ENCODE data around the gene LDLRAP1. TPM values are rescaled to one million over a fixed set of nuclear protein-coding genes. Genes with fewer than 3 reads are reported as not detected.

Gene LDLRAP1
- total and polyA plus RNA-seq, 2 donors (not counting 1 experiment from before 2014, with no cell fraction given): 7.3 to 21.0 TPM

DNA sequence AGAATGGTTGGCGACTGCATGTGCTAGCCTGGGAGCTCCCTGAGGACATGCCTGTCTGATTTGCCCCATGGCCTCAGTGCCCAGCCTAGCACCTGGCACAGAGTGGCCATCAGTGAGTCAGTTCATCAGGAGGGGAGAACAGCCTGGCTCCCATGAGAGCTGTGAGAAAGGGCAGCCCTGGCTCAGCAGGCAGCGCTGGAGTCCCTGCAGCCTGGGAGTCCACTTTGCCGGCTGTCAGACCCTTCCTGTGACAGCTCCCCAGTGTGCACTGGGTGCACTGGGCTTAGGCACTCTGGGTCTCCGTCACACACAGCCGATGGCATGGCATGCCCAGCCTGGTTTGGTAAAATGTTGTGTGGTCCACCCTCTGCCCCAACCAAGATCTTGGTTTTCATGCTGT is 28.7 kb downstream of the LDLRAP1 start:
- Histone ChIP-seq H3K4me1 (ENCODE audit: control insufficient read depth, extremely low read depth, insufficient read depth, low read length) (peaks cover 20% of the 10 kb centered on the region), H2AFZ (ENCODE audit: low read length) (no peak overlapping the region), H3K27me3 (ENCODE audit: control insufficient read depth, insufficient read depth, low read length) (no peaks in the 10 kb centered on the region), H3K9ac (ENCODE audit: insufficient read depth, low read length) (no peak overlapping the region), H3K9me3 (ENCODE audit: control insufficient read depth, insufficient read depth, low read depth, low read length) (no peaks in the 10 kb centered on the region), H3K4me2 (ENCODE audit: extremely low read depth, insufficient read depth, low read length) (no peak overlapping the region), H4K20me1 (ENCODE audit: control insufficient read depth, extremely low read depth, insufficient read depth, low read length) (no peaks in the 10 kb centered on the region), H3K4me3 (replicated peaks in 1 of 4; ENCODE audit: control extremely low read depth in 1 of 4, insufficient read depth in 1 of 4, low read depth in 3 of 4, low read length in 4 of 4) (no peak overlapping the region), H3K79me2 (ENCODE audit: control insufficient read depth, insufficient read depth, low read length) (no peaks in the 10 kb centered on the region), H3K27ac (ENCODE audit: insufficient read depth, low read length) (no peak overlapping the region), H3K36me3 (ENCODE audit: control insufficient read depth, insufficient read depth, low read length) (no peaks in the 10 kb centered on the region)
- no peak for DNase-seq (ENCODE audit: low read depth in 2 of 2)
- TF ChIP-seq, protein P1, sequence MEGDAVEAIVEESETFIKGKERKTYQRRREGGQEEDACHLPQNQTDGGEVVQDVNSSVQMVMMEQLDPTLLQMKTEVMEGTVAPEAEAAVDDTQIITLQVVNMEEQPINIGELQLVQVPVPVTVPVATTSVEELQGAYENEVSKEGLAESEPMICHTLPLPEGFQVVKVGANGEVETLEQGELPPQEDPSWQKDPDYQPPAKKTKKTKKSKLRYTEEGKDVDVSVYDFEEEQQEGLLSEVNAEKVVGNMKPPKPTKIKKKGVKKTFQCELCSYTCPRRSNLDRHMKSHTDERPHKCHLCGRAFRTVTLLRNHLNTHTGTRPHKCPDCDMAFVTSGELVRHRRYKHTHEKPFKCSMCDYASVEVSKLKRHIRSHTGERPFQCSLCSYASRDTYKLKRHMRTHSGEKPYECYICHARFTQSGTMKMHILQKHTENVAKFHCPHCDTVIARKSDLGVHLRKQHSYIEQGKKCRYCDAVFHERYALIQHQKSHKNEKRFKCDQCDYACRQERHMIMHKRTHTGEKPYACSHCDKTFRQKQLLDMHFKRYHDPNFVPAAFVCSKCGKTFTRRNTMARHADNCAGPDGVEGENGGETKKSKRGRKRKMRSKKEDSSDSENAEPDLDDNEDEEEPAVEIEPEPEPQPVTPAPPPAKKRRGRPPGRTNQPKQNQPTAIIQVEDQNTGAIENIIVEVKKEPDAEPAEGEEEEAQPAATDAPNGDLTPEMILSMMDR (conservative IDR thresholded peaks at IDR 0.05 in 1 of 2, IDR thresholded peaks at IDR 0.05 in 1 of 2; ENCODE audit: low read depth in 1 of 2, low read length in 2 of 2): no peak
- no peak for TF ChIP-seq EZH2 (IDR thresholded peaks at IDR 0.05; ENCODE audit: low read length, missing control alignments)

DNA sequence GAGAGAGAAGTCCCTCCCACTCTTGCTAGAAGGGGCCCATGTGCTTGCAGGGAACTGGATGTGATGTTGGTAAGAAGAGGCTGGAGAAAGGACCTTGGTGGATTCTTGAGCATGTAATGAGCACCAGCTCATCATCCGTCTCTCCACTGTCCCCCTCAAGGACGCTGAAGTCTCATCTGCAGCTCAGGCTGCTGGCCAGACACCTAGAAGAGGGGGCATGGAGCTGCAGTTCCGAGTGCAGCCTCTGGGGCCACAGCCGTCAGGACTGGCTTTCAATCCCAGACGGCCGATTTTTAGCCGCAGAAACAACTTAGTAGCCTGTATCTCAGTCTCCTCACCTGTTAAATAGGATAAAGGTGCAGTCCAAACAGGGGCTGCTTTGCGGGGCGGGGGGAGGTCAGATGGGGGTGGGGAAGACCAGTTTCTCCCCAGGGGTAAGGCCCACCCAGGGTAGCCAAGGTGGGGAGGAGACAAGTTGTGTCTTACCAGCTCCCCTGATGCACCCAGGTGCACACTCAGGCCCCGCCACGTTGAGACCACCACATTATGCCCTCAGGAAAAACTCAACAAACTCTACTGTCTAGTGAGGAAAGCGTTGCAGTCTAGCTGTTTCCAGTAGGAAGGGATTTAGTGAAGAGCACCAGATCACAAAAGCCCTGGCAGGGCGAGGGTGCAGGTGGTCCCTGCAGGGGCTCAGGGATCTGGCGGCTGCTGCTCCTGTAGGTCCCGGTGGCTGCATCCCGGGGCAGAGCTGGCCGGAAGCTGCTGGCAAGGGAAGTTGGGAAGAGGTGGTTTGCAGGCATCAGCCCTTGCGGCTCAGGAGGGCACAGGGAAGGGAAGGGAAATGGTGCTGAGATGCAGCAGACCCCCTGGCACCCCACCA is 29.5 kb downstream of the LDLRAP1 start:
- Histone ChIP-seq H3K27me3 (ENCODE audit: control insufficient read depth, insufficient read depth, low read length) (no peaks in the 10 kb centered on the region), H3K79me2 (ENCODE audit: control insufficient read depth, insufficient read depth, low read length) (no peaks in the 10 kb centered on the region)
- TF ChIP-seq EZH2 (IDR thresholded peaks at IDR 0.05; ENCODE audit: low read length, missing control alignments): no peak
- TF ChIP-seq, protein P1 (conservative IDR thresholded peaks at IDR 0.05 in 1 of 2, IDR thresholded peaks at IDR 0.05 in 1 of 2; ENCODE audit: low read depth in 1 of 2, low read length in 2 of 2): peak; percentile 65 to 90

DNA sequence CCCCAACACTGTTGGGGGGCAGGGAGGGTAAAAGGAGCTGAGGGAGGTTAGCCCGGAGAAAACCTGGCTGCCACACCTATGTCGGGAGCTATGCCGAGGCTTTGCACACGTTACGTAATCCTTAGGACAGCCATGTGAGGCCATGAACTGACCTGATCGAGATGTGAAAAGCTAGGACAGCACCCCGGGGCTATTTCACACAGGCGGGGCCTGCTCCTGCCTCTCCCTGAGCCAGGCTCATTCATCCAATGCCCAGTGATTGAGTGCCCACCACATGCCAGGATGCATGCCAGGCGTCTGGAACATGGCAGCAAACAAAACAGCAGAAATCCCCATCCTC is 30.2 kb downstream of the LDLRAP1 start:
- H3K27ac ChIP-seq (ENCODE audit: insufficient read depth, low read length): no peak overlapping the region
- H3K36me3 ChIP-seq (ENCODE audit: control insufficient read depth, insufficient read depth, low read length): no peaks in the 10 kb centered on the region
- TF ChIP-seq, protein P1 (conservative IDR thresholded peaks at IDR 0.05 in 1 of 2, IDR thresholded peaks at IDR 0.05 in 1 of 2; ENCODE audit: low read depth in 1 of 2, low read length in 2 of 2): no peak
- TF ChIP-seq EZH2 (IDR thresholded peaks at IDR 0.05; ENCODE audit: low read length, missing control alignments): no peak
- H3K4me1 ChIP-seq (ENCODE audit: control insufficient read depth, extremely low read depth, insufficient read depth, low read length): peaks cover 7% of the 10 kb centered on the region
- DNase-seq (ENCODE audit: low read depth in 2 of 2): no peak
- no peak overlapping the region for H3K4me3 ChIP-seq (replicated peaks in 1 of 4; ENCODE audit: control extremely low read depth in 1 of 4, insufficient read depth in 1 of 4, low read depth in 3 of 4, low read length in 4 of 4)
- H3K4me2 ChIP-seq (ENCODE audit: extremely low read depth, insufficient read depth, low read length): no peak overlapping the region
- H2AFZ ChIP-seq (ENCODE audit: low read length): no peak overlapping the region
- no peaks in the 10 kb centered on the region for H3K79me2 ChIP-seq (ENCODE audit: control insufficient read depth, insufficient read depth, low read length)
- H3K27me3 ChIP-seq (ENCODE audit: control insufficient read depth, insufficient read depth, low read length): no peaks in the 10 kb centered on the region
- H4K20me1 ChIP-seq (ENCODE audit: control insufficient read depth, extremely low read depth, insufficient read depth, low read length): no peaks in the 10 kb centered on the region
- no peak overlapping the region for H3K9ac ChIP-seq (ENCODE audit: insufficient read depth, low read length)
- H3K9me3 ChIP-seq (ENCODE audit: control insufficient read depth, insufficient read depth, low read depth, low read length): no peaks in the 10 kb centered on the region

More for the DNA sequence above, 29.5 kb downstream of the LDLRAP1 start:
- Histone ChIP-seq H2AFZ (ENCODE audit: low read length) (no peak overlapping the region), H3K27ac (ENCODE audit: insufficient read depth, low read length) (no peak overlapping the region), H3K4me3 (replicated peaks in 1 of 4; ENCODE audit: control extremely low read depth in 1 of 4, insufficient read depth in 1 of 4, low read depth in 3 of 4, low read length in 4 of 4) (no peak overlapping the region), H4K20me1 (ENCODE audit: control insufficient read depth, extremely low read depth, insufficient read depth, low read length) (no peaks in the 10 kb centered on the region), H3K36me3 (ENCODE audit: control insufficient read depth, insufficient read depth, low read length) (no peaks in the 10 kb centered on the region), H3K4me1 (ENCODE audit: control insufficient read depth, extremely low read depth, insufficient read depth, low read length) (peaks cover 12% of the 10 kb centered on the region), H3K9me3 (ENCODE audit: control insufficient read depth, insufficient read depth, low read depth, low read length) (no peaks in the 10 kb centered on the region), H3K4me2 (ENCODE audit: extremely low read depth, insufficient read depth, low read length) (no peak overlapping the region), H3K9ac (ENCODE audit: insufficient read depth, low read length) (no peak overlapping the region)
- DNase-seq (ENCODE audit: low read depth in 2 of 2): peak; percentile 40 to 44

All from fibroblast of lung (primary cell).